WTC11 (cell line): ENCODE measurements around the gene RNF208.

Experiments used
- ARID4B ChIP-seq: sonication (generic); formaldehyde crosslinking; IDR thresholded peaks from 2 replicates; pipeline ENCODE4 v1.8.0; 2023; ENCODE audit warnings: missing genetic modification reagents, mild to moderate bottlenecking, borderline replicate concordance
- ATF2 ChIP-seq: sonication (generic); formaldehyde crosslinking; IDR thresholded peaks from 2 replicates; pipeline ENCODE4 v1.8.1; 2022; ENCODE audit warnings: low read depth, missing genetic modification reagents, borderline replicate concordance
- E2F4 ChIP-seq: sonication (generic); formaldehyde crosslinking; IDR thresholded peaks from 2 replicates; pipeline ENCODE4 v1.8.1; 2022; ENCODE audit warnings: low read depth, mild to moderate bottlenecking, moderate library complexity, missing genetic modification reagents, borderline replicate concordance
- ELF4 ChIP-seq: sonication (generic); formaldehyde crosslinking; IDR thresholded peaks from 2 replicates; pipeline ENCODE4 v1.8.1; 2022; ENCODE audit warnings: low read depth, mild to moderate bottlenecking, moderate library complexity, missing genetic modification reagents
- ESRRA ChIP-seq: sonication (generic); formaldehyde crosslinking; IDR thresholded peaks from 2 replicates; pipeline ENCODE4 v1.8.1; 2022; ENCODE audit warnings: mild to moderate bottlenecking, missing genetic modification reagents, borderline replicate concordance
- FOXP4 ChIP-seq: sonication (generic); formaldehyde crosslinking; IDR thresholded peaks from 2 replicates; pipeline ENCODE4 v1.8.0; 2022; ENCODE audit warnings: mild to moderate bottlenecking, missing genetic modification reagents
- JUN ChIP-seq: sonication (generic); formaldehyde crosslinking; IDR thresholded peaks from 2 replicates; pipeline ENCODE4 v1.8.0; 2023; ENCODE audit warnings: mild to moderate bottlenecking, missing genetic modification reagents
- NFE2L1 ChIP-seq: sonication (generic); formaldehyde crosslinking; IDR thresholded peaks from 2 replicates; pipeline ENCODE4 v1.8.1; 2023; ENCODE audit warnings: missing genetic modification reagents
- NR1H2 ChIP-seq: sonication (generic); formaldehyde crosslinking; IDR thresholded peaks from 2 replicates; pipeline ENCODE4 v1.9.0; 2021; ENCODE audit warnings: mild to moderate bottlenecking, moderate library complexity, missing genetic modification reagents
- ZNF121 ChIP-seq: sonication (generic); formaldehyde crosslinking; IDR thresholded peaks from 2 replicates; pipeline ENCODE4 v1.8.0; 2023; ENCODE audit warnings: missing genetic modification reagents
- TF ChIP-seq, protein P1 (sequence below): fragments of 200-600 bp; IDR thresholded peaks from 2 replicates; pipeline ENCODE4 v1.8.0; 2022; ENCODE audit warnings: antibody characterized with exemption
- TF ChIP-seq, protein P2 (sequence below): sonication (generic); formaldehyde crosslinking; IDR thresholded peaks from 2 replicates; pipeline ENCODE4 v1.8.0; 2022; ENCODE audit warnings: mild to moderate bottlenecking, missing genetic modification reagents
- TF ChIP-seq, protein P3 (sequence below): sonication (generic); formaldehyde crosslinking; IDR thresholded peaks from 2 replicates; pipeline ENCODE4 v1.8.1; 2022; ENCODE audit warnings: mild to moderate bottlenecking, missing genetic modification reagents, moderate library complexity, borderline replicate concordance
- TF ChIP-seq, protein P4 (sequence below): sonication (generic); formaldehyde crosslinking; IDR thresholded peaks from 2 replicates; pipeline ENCODE4 v1.8.1; 2023; ENCODE audit warnings: mild to moderate bottlenecking, missing genetic modification reagents

DNA sequence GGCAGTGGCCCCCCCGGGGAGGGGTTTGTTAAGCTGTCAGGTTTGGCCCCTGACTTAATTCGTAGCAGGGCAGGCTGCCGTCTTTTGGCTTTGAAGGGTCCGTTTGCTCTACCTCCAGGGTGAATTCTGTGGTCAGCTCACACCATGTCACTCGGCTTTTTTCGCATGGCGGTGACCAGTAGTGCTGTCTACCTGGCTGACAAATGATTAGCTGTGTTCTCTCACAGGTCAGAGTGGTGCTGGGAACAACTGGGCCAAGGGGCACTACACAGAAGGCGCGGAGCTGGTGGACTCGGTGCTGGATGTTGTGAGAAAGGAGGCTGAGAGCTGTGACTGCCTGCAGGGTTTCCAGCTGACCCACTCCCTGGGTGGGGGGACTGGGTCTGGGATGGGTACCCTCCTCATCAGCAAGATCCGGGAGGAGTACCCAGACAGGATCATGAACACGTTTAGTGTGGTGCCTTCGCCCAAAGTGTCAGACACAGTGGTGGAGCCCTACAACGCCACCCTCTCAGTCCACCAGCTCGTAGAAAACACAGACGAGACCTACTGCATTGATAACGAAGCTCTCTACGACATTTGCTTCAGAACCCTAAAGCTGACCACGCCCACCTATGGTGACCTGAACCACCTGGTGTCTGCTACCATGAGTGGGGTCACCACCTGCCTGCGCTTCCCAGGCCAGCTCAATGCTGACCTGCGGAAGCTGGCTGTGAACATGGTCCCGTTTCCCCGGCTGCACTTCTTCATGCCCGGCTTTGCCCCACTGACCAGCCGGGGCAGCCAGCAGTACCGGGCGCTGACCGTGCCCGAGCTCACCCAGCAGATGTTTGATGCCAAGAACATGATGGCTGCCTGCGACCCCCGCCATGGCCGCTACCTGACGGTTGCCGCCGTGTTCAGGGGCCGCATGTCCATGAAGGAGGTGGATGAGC, 20.5 kb upstream of the RNF208 start:
- TF ChIP-seq, protein P1, sequence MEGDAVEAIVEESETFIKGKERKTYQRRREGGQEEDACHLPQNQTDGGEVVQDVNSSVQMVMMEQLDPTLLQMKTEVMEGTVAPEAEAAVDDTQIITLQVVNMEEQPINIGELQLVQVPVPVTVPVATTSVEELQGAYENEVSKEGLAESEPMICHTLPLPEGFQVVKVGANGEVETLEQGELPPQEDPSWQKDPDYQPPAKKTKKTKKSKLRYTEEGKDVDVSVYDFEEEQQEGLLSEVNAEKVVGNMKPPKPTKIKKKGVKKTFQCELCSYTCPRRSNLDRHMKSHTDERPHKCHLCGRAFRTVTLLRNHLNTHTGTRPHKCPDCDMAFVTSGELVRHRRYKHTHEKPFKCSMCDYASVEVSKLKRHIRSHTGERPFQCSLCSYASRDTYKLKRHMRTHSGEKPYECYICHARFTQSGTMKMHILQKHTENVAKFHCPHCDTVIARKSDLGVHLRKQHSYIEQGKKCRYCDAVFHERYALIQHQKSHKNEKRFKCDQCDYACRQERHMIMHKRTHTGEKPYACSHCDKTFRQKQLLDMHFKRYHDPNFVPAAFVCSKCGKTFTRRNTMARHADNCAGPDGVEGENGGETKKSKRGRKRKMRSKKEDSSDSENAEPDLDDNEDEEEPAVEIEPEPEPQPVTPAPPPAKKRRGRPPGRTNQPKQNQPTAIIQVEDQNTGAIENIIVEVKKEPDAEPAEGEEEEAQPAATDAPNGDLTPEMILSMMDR, result no peak
- TF ChIP-seq, protein P2, sequence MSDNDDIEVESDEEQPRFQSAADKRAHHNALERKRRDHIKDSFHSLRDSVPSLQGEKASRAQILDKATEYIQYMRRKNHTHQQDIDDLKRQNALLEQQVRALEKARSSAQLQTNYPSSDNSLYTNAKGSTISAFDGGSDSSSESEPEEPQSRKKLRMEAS (CRISPR knock-in tag), result no peak
- TF ChIP-seq NR1H2 (no peak), ESRRA (CRISPR knock-in tag) (no peak), ARID4B (no peak), ZNF121 (CRISPR knock-in tag) (no peak), NFE2L1 (CRISPR knock-in tag) (no peak), ATF2 (CRISPR knock-in tag) (no peak), E2F4 (CRISPR knock-in tag) (no peak), JUN (no peak), FOXP4 (CRISPR knock-in tag) (no peak), ELF4 (no peak)
- TF ChIP-seq, protein P3, sequence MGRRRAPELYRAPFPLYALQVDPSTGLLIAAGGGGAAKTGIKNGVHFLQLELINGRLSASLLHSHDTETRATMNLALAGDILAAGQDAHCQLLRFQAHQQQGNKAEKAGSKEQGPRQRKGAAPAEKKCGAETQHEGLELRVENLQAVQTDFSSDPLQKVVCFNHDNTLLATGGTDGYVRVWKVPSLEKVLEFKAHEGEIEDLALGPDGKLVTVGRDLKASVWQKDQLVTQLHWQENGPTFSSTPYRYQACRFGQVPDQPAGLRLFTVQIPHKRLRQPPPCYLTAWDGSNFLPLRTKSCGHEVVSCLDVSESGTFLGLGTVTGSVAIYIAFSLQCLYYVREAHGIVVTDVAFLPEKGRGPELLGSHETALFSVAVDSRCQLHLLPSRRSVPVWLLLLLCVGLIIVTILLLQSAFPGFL (CRISPR knock-in tag), result no peak
- TF ChIP-seq, protein P4, sequence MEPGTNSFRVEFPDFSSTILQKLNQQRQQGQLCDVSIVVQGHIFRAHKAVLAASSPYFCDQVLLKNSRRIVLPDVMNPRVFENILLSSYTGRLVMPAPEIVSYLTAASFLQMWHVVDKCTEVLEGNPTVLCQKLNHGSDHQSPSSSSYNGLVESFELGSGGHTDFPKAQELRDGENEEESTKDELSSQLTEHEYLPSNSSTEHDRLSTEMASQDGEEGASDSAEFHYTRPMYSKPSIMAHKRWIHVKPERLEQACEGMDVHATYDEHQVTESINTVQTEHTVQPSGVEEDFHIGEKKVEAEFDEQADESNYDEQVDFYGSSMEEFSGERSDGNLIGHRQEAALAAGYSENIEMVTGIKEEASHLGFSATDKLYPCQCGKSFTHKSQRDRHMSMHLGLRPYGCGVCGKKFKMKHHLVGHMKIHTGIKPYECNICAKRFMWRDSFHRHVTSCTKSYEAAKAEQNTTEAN (CRISPR knock-in tag), result no peak
